PC-9 (cell line): Measurements from ENCODE around the gene RMI2.

Experiments used
- EZH2 ChIP-seq: fragments of 200-600 bp; sonication (generic); IDR thresholded peaks from 2 replicates; pipeline ENCODE4 v1.8.0; 2017; ENCODE audit warnings: antibody characterized with exemption, low read depth
- TF ChIP-seq, protein P1 (sequence below): fragments of 200-600 bp; sonication (generic); conservative IDR thresholded peaks from 2 replicates; pipeline ENCODE4 v1.6.1; 2017; ENCODE audit warnings: mixed run types, antibody characterized with exemption, mild to moderate bottlenecking, moderate library complexity

DNA sequence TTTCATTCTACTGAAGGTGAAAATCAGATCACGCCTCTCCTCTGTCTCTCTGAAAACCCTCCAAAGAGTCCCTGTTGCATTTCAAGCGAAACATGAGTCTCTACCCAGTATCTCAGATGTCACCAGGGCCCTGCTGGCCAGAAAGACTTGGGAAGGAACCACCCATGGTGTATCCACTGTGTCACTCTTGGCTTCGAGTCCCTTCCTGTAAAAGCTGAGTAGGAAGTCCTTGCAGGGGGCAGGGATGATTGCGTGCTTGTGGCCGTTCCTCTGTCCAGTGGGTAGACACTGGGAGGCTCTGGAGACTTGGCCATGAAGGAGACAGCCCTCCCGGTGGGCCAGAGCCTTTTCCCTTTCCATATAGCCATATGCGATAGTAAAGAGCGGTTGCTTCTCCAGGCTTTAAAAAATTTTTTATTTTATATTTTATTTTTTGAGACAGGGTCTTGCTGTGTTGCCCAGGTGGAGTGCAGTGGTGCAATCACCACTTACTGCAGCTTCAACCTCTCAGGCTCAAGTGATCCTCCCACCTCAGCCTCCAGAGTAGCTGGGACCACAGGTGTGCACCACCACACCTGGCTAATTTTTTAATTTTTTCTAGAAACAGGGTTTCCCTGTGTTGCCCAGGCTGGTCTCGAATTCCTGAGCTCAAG, 19.0 kb upstream of the RMI2 start:
- TF ChIP-seq, protein P1, sequence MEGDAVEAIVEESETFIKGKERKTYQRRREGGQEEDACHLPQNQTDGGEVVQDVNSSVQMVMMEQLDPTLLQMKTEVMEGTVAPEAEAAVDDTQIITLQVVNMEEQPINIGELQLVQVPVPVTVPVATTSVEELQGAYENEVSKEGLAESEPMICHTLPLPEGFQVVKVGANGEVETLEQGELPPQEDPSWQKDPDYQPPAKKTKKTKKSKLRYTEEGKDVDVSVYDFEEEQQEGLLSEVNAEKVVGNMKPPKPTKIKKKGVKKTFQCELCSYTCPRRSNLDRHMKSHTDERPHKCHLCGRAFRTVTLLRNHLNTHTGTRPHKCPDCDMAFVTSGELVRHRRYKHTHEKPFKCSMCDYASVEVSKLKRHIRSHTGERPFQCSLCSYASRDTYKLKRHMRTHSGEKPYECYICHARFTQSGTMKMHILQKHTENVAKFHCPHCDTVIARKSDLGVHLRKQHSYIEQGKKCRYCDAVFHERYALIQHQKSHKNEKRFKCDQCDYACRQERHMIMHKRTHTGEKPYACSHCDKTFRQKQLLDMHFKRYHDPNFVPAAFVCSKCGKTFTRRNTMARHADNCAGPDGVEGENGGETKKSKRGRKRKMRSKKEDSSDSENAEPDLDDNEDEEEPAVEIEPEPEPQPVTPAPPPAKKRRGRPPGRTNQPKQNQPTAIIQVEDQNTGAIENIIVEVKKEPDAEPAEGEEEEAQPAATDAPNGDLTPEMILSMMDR, result no peak
- no peak for TF ChIP-seq EZH2
